CD14-positive monocyte (primary cell): ENCODE data around the gene DUSP28. TPM values are rescaled to one million over a fixed set of nuclear protein-coding genes. Genes with fewer than 3 reads are reported as not detected.

ENCODE experiments used
- DNase-seq, 3 donors: peaks; one replicate each; pipeline ENCODE4 v3.0.0-alpha.2; 2011 to 2022
- H2AFZ ChIP-seq: 2 replicates; pipeline ENCODE4 v1.6.0; 2012; ENCODE audit warnings: mild to moderate bottlenecking, low read depth, low read length, inconsistent platforms; ENCODE audit not compliant: insufficient read depth, poor library complexity, severe bottlenecking
- H3K27ac ChIP-seq, 2 donors: 1 replicate in 1 of 2; 2 replicates in 1 of 2; pipeline ENCODE4 v1.5.1; 2012 to 2013; ENCODE audit warnings: low read length in 2 of 2, control low read depth in 1 of 2, inconsistent platforms in 1 of 2, low read depth in 1 of 2, mild to moderate bottlenecking in 1 of 2
- H3K27me3 ChIP-seq, 2 donors: one replicate each; pipeline versions ENCODE4 v1.6.0 to v1.6.1; 2011 to 2013; ENCODE audit warnings: low read length in 2 of 2; ENCODE audit not compliant: control insufficient read depth in 2 of 2, insufficient read depth in 2 of 2
- H3K36me3 ChIP-seq, 2 donors: replicated peaks in 1 of 2; 1 replicate in 1 of 2; 2 replicates in 1 of 2; pipeline versions ENCODE4 v1.5.1 to v1.6.1; 2012 to 2013; ENCODE audit warnings: low read length in 2 of 2, control low read depth in 1 of 2, inconsistent platforms in 1 of 2, mild to moderate bottlenecking in 1 of 2; ENCODE audit not compliant: insufficient read depth in 2 of 2, control insufficient read depth in 1 of 2
- H3K4me1 ChIP-seq, 2 donors: 1 replicate in 1 of 2; 2 replicates in 1 of 2; pipeline versions ENCODE4 v1.5.1 to v1.6.1; 2012 to 2013; ENCODE audit warnings: low read length in 2 of 2, control low read depth in 1 of 2, inconsistent platforms in 1 of 2, mild to moderate bottlenecking in 1 of 2, moderate library complexity in 1 of 2; ENCODE audit not compliant: insufficient read depth in 2 of 2, control insufficient read depth in 1 of 2
- H3K4me2 ChIP-seq: replicated peaks from 2 replicates; pipeline ENCODE3; 2012; ENCODE audit warnings: low read length, moderate library complexity, mild to moderate bottlenecking; ENCODE audit not compliant: poor library complexity, severe bottlenecking; ENCODE audit errors: extremely low read depth
- H3K4me3 ChIP-seq, 3 experiments: fragments of 200-600 bp in 1 of 3; sonication (generic) in 1 of 3; replicated peaks in 1 of 3; 1 replicate in 2 of 3; 2 replicates in 1 of 3; pipeline ENCODE4 v1.5.1; 2011 to 2013; ENCODE audit warnings: low read length in 3 of 3, mild to moderate bottlenecking in 3 of 3, control low read depth in 2 of 3, low read depth in 2 of 3, inconsistent platforms in 1 of 3, moderate library complexity in 1 of 3
- H3K79me2 ChIP-seq: 2 replicates; pipeline ENCODE4 v1.6.0; 2012; ENCODE audit warnings: mild to moderate bottlenecking, control low read depth, inconsistent platforms, low read length, moderate library complexity; ENCODE audit not compliant: insufficient read depth
- H3K9ac ChIP-seq: 2 replicates; pipeline ENCODE4 v1.6.0; 2017; ENCODE audit warnings: low read length, mild to moderate bottlenecking; ENCODE audit not compliant: insufficient read depth, poor library complexity, severe bottlenecking
- H3K9me3 ChIP-seq, 2 donors: replicated peaks in 1 of 2; 1 replicate in 1 of 2; 2 replicates in 1 of 2; pipeline versions ENCODE4 v1.5.1 to v1.6.1; 2012 to 2013; ENCODE audit warnings: low read length in 2 of 2, control low read depth in 1 of 2; ENCODE audit not compliant: control insufficient read depth in 1 of 2, insufficient read depth in 1 of 2
- H4K20me1 ChIP-seq: 2 replicates; pipeline ENCODE4 v1.6.0; 2012; ENCODE audit warnings: mild to moderate bottlenecking, low read length, control low read depth, moderate library complexity; ENCODE audit not compliant: insufficient read depth
- H3K27ac Mint-ChIP-seq, 7 donors: one replicate each; pipeline ENCODE4 v1.8.0; 2020; ENCODE audit warnings: mild to moderate bottlenecking in 7 of 7, mixed read lengths in 7 of 7, moderate library complexity in 6 of 7, inconsistent platforms in 2 of 7
- H3K27me3 Mint-ChIP-seq, 3 donors: one replicate each; pipeline ENCODE4 v1.8.0; 2021 to 2022; ENCODE audit warnings: low read depth in 3 of 3, mild to moderate bottlenecking in 3 of 3, mixed read lengths in 3 of 3, moderate library complexity in 3 of 3, inconsistent platforms in 1 of 3
- H3K36me3 Mint-ChIP-seq, 2 donors: one replicate each; pipeline ENCODE4 v1.8.0; 2020; ENCODE audit warnings: mixed read lengths in 2 of 2, inconsistent platforms in 1 of 2, mild to moderate bottlenecking in 1 of 2
- H3K4me1 Mint-ChIP-seq: one replicate; pipeline ENCODE4 v1.8.0; 2020; ENCODE audit warnings: mild to moderate bottlenecking, mixed read lengths
- H3K4me3 Mint-ChIP-seq, 2 donors: one replicate each; pipeline ENCODE4 v1.8.0; 2020; ENCODE audit warnings: mild to moderate bottlenecking in 2 of 2, mixed read lengths in 2 of 2, moderate library complexity in 1 of 2
- H3K9me3 Mint-ChIP-seq, 7 donors: one replicate each; pipeline ENCODE4 v1.8.0; 2020 to 2022; ENCODE audit warnings: mixed read lengths in 7 of 7, mild to moderate bottlenecking in 6 of 7, moderate library complexity in 6 of 7, inconsistent platforms in 2 of 7
- whole genome bisulfite sequencing: methylation state at CpG from one replicate; pipeline ENCODE4 v1.1.5; 2013; ENCODE audit warnings: missing lambda C conversion rate; ENCODE audit not compliant: insufficient coverage; 5-methylcytosine and 5-hydroxymethylcytosine counted together
- intact Hi-C, 2 donors: fragments of 100-400 bp; cut with micrococcal nuclease; formaldehyde crosslinking; loops; one replicate each; pipeline versions ENCODE4 v1.15.0 to v1.15.1; 2023
- polyA plus RNA-seq, 3 donors: library from polyadenylated mRNA; depleted of rRNA in 1 of 3; unstranded in 2 of 3; stranded (reverse) in 1 of 3; fragments of 300-500 nt in 2 of 3; fragments of >200 nt in 1 of 3; fragmentation: Illumina TruSeq in 2 of 3; gene quantifications; 1 replicate in 2 of 3; 2 replicates in 1 of 3; pipeline ENCODE4 v1.2.3, GENCODE V29; 2012 to 2021
- TF ChIP-seq, protein P1 (sequence below): fragments of 200-600 bp; IDR thresholded peaks from one replicate; pipeline ENCODE4 v1.8.0; 2022; ENCODE audit warnings: antibody characterized with exemption, mild to moderate bottlenecking

The DUSP28 gene
- polyA plus RNA-seq, 3 donors: 10.8 to 17.7 (median 17.1) TPM

GRCh38 chr2:240539906-240540305 is 20.3 kb upstream of the DUSP28 start:
- Histone ChIP-seq H3K4me3 (no peak overlapping the region), H2AFZ (no peak overlapping the region), H3K27ac (no peak overlapping the region), H3K9ac (no peak overlapping the region), H3K4me1 (no peaks in the 10 kb centered on the region), H3K4me2 (no peak overlapping the region), H3K79me2 (no peaks in the 10 kb centered on the region), H3K36me3 (peaks cover 33 to 51% of the 10 kb centered on the region in 2 donors), H3K27me3 (no peaks in the 10 kb centered on the region), H3K9me3 (peaks cover 7 to 21% of the 10 kb centered on the region in 2 donors), H4K20me1 (no peaks in the 10 kb centered on the region)
- no peak for DNase-seq
- Mint-ChIP-seq H3K4me1 (no peaks in the 10 kb centered on the region), H3K36me3 (peaks cover 64 to 79% of the 10 kb centered on the region in 2 donors), H3K27ac (peak overlapping the region in 2 of 7 donors; percentile 3 to 61), H3K27me3 (peaks cover 0 to 2% (median 0%) of the 10 kb centered on the region in 3 donors), H3K4me3 (no peak overlapping the region), H3K9me3 (peaks cover 10 to 26% (median 18%) of the 10 kb centered on the region in 7 donors)
- intact Hi-C loops: no loop called here
- TF ChIP-seq, protein P1, sequence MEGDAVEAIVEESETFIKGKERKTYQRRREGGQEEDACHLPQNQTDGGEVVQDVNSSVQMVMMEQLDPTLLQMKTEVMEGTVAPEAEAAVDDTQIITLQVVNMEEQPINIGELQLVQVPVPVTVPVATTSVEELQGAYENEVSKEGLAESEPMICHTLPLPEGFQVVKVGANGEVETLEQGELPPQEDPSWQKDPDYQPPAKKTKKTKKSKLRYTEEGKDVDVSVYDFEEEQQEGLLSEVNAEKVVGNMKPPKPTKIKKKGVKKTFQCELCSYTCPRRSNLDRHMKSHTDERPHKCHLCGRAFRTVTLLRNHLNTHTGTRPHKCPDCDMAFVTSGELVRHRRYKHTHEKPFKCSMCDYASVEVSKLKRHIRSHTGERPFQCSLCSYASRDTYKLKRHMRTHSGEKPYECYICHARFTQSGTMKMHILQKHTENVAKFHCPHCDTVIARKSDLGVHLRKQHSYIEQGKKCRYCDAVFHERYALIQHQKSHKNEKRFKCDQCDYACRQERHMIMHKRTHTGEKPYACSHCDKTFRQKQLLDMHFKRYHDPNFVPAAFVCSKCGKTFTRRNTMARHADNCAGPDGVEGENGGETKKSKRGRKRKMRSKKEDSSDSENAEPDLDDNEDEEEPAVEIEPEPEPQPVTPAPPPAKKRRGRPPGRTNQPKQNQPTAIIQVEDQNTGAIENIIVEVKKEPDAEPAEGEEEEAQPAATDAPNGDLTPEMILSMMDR: no peak

- TF ChIP-seq, protein P1: no peak
- Histone ChIP-seq H3K79me2 (peaks cover 28% of the 10 kb centered on the region), H4K20me1 (peaks cover 16% of the 10 kb centered on the region), H3K9me3 (peaks cover 3 to 5% of the 10 kb centered on the region in 2 donors), H3K4me3 (no peak overlapping the region), H3K27me3 (no peaks in the 10 kb centered on the region), H3K4me2 (no peak overlapping the region), H2AFZ (no peak overlapping the region), H3K36me3 (peaks cover 22 to 56% of the 10 kb centered on the region in 2 donors), H3K9ac (no peak overlapping the region), H3K4me1 (no peaks in the 10 kb centered on the region), H3K27ac (no peak overlapping the region)
- Mint-ChIP-seq H3K36me3 (peaks cover 41 to 66% of the 10 kb centered on the region in 2 donors), H3K4me1 (peaks cover 2% of the 10 kb centered on the region), H3K27me3 (no peaks in the 10 kb centered on the region), H3K9me3 (peaks cover 6 to 18% (median 13%) of the 10 kb centered on the region in 7 donors), H3K4me3 (no peak overlapping the region), H3K27ac (peak overlapping the region in 1 of 7 donors; percentile 34)
- DNase-seq: no peak
- intact Hi-C loops: no loop called here
- WGBS: 100% methylated on average over 3 of the region's 4 CpGs
Observed at GRCh38 chr2:240551288-240551687, 8.9 kb upstream of the DUSP28 start.
